Stimulated activated CD4-positive, alpha-beta T cell treated with anti-CD3 and anti-CD28 coated beads, Interleukin-12 subunit alpha, Interleukin-12 subunit beta, amount 100 ng/mL, for 24 hours (primary cell): ENCODE measurements around the gene USF3.

Experiments
- DNase-seq, 2 experiments: peaks; one replicate each; pipeline ENCODE4 v3.0.0-alpha.2; 2020; ENCODE audit warnings: low read depth in 2 of 2

The USF3 gene

GRCh38 chr3:113697500-113698090 is 1.2 kb upstream of the USF3 start:
- no peak for DNase-seq

GRCh38 chr3:113696658-113697499 is 437 bp upstream of the USF3 start:
- DNase-seq, result peak; percentile 97 to 98

- no peak for DNase-seq
These were observed 1.0 kb downstream of the USF3 start for GRCh38 chr3:113695431-113695785.

- DNase-seq, result no peak
These were observed 6.0 kb downstream of the USF3 start for GRCh38 chr3:113690482-113690881.

- no peak for DNase-seq
These were observed 10.3 kb downstream of the USF3 start for GRCh38 chr3:113685956-113686721.

- no peak for DNase-seq
These were observed 11.3 kb downstream of the USF3 start for GRCh38 chr3:113685124-113685523.

- DNase-seq, result no peak
These were observed 12.1 kb downstream of the USF3 start for GRCh38 chr3:113684271-113684819.

GRCh38 chr3:113678773-113679172 is 17.7 kb downstream of the USF3 start:
- no peak for DNase-seq

- DNase-seq, result no peak
These were observed 18.7 kb downstream of the USF3 start for GRCh38 chr3:113677737-113678136.

- no peak for DNase-seq
These were observed 20.2 kb downstream of the USF3 start for GRCh38 chr3:113676261-113676660.

GRCh38 chr3:113673593-113673992 is 22.8 kb downstream of the USF3 start:
- DNase-seq, result no peak

GRCh38 chr3:113668015-113668414 is 28.4 kb downstream of the USF3 start:
- no peak for DNase-seq

- DNase-seq, result no peak
These were observed 31.8 kb downstream of the USF3 start for GRCh38 chr3:113664523-113665094.

- no peak for DNase-seq
These were observed 32.7 kb downstream of the USF3 start for GRCh38 chr3:113663761-113664160.

- no peak for DNase-seq
These were observed 33.1 kb downstream of the USF3 start for GRCh38 chr3:113663324-113663750.

GRCh38 chr3:113662824-113663223 is 33.6 kb downstream of the USF3 start:
- DNase-seq, result no peak

- DNase-seq, result no peak
These were observed 35.5 kb downstream of the USF3 start for GRCh38 chr3:113660896-113661295.

GRCh38 chr3:113660458-113660857 is 36.0 kb downstream of the USF3 start:
- no peak for DNase-seq

GRCh38 chr3:113659996-113660395 is 36.4 kb downstream of the USF3 start:
- DNase-seq, result no peak

- no peak for DNase-seq
These were observed 37.3 kb downstream of the USF3 start for GRCh38 chr3:113659101-113659541.

GRCh38 chr3:113658107-113658506 is 38.3 kb downstream of the USF3 start:
- DNase-seq, result no peak

- no peak for DNase-seq
These were observed 41.6 kb downstream of the USF3 start for GRCh38 chr3:113654851-113655250.
